WTC11 (cell line): ENCODE measurements around the gene KEL. TPM values are rescaled to one million over a fixed set of nuclear protein-coding genes. Genes with fewer than 3 reads are reported as not detected.

Source experiments
- ATAC-seq: fragments of 200-7000 bp; cut with Tn5 transposase; 2 replicates; pipeline ENCODE4 v1.10.0; 2021; ENCODE audit warnings: mild to moderate bottlenecking, moderate library complexity
- CTCF ChIA-PET: fragments of 300-600 bp; sonication (Branson Sonifier 250); formaldehyde crosslinking; loops from one replicate; lab custom pipeline; 2021; ENCODE audit warnings: antibody characterized with exemption; lab: Charles Lee
- POLR2A ChIA-PET: fragments of 350-600 bp; sonication (Branson Sonifier 250); formaldehyde crosslinking; loops from one replicate; lab custom pipeline; 2021; ENCODE audit warnings: antibody characterized with exemption; lab: Charles Lee
- DNase-seq: peaks from one replicate; pipeline ENCODE4 v3.0.0; 2021; ENCODE audit warnings: low spot score
- H3K27ac Mint-ChIP-seq: 2 replicates; pipeline ENCODE4 v1.8.0; 2021; ENCODE audit warnings: mixed read lengths
- H3K27me3 Mint-ChIP-seq: 2 replicates; pipeline ENCODE4 v1.8.0; 2021; ENCODE audit warnings: low read depth, mild to moderate bottlenecking, moderate library complexity, mixed read lengths
- H3K36me3 Mint-ChIP-seq: 2 replicates; pipeline ENCODE4 v1.8.0; 2021; ENCODE audit warnings: mixed read lengths
- H3K4me1 Mint-ChIP-seq: 2 replicates; pipeline ENCODE4 v1.8.0; 2022; ENCODE audit warnings: mixed read lengths
- H3K4me3 Mint-ChIP-seq: 2 replicates; pipeline ENCODE4 v1.8.0; 2021; ENCODE audit warnings: mild to moderate bottlenecking, moderate library complexity, mixed read lengths
- H3K9me3 Mint-ChIP-seq: 2 replicates; pipeline ENCODE4 v1.8.0; 2021; ENCODE audit warnings: mixed read lengths
- ARID4B ChIP-seq: sonication (generic); formaldehyde crosslinking; IDR thresholded peaks from 2 replicates; pipeline ENCODE4 v1.8.0; 2023; ENCODE audit warnings: missing genetic modification reagents, mild to moderate bottlenecking, borderline replicate concordance
- ATF1 ChIP-seq: sonication (generic); formaldehyde crosslinking; IDR thresholded peaks from 2 replicates; pipeline ENCODE4 v1.8.1; 2023; ENCODE audit warnings: mild to moderate bottlenecking, moderate library complexity, missing genetic modification reagents
- E2F1 ChIP-seq: sonication (generic); formaldehyde crosslinking; IDR thresholded peaks from 2 replicates; pipeline ENCODE4 v1.8.0; 2022; ENCODE audit warnings: mild to moderate bottlenecking, missing genetic modification reagents
- FOXK1 ChIP-seq: sonication (generic); formaldehyde crosslinking; IDR thresholded peaks from 2 replicates; pipeline ENCODE4 v1.8.0; 2022; ENCODE audit warnings: mild to moderate bottlenecking, moderate library complexity, missing genetic modification reagents
- FOXP4 ChIP-seq: sonication (generic); formaldehyde crosslinking; IDR thresholded peaks from 2 replicates; pipeline ENCODE4 v1.8.0; 2022; ENCODE audit warnings: mild to moderate bottlenecking, missing genetic modification reagents
- NFYB ChIP-seq: sonication (generic); formaldehyde crosslinking; conservative IDR thresholded peaks from 2 replicates; pipeline ENCODE4 v1.8.0; 2022; ENCODE audit warnings: low read depth, missing genetic modification reagents
- TCF7 ChIP-seq: sonication (generic); formaldehyde crosslinking; IDR thresholded peaks from 2 replicates; pipeline ENCODE4 v1.8.0; 2022; ENCODE audit warnings: mild to moderate bottlenecking, low read depth, missing genetic modification reagents, moderate library complexity
- TEAD1 ChIP-seq: sonication (generic); formaldehyde crosslinking; IDR thresholded peaks from 2 replicates; pipeline ENCODE4 v1.8.0; 2022; ENCODE audit warnings: mild to moderate bottlenecking, missing genetic modification reagents
- TEAD4 ChIP-seq: sonication (generic); formaldehyde crosslinking; IDR thresholded peaks from 2 replicates; pipeline ENCODE4 v1.8.0; 2022; ENCODE audit warnings: mild to moderate bottlenecking, missing genetic modification reagents
- TP53 ChIP-seq: sonication (generic); formaldehyde crosslinking; IDR thresholded peaks from 2 replicates; pipeline ENCODE4 v1.8.1; 2023; ENCODE audit warnings: mild to moderate bottlenecking, missing genetic modification reagents
- ZNF121 ChIP-seq: sonication (generic); formaldehyde crosslinking; IDR thresholded peaks from 2 replicates; pipeline ENCODE4 v1.8.0; 2023; ENCODE audit warnings: missing genetic modification reagents
- ZNF232 ChIP-seq: sonication (generic); formaldehyde crosslinking; IDR thresholded peaks from 2 replicates; pipeline ENCODE4 v1.8.0; 2022; ENCODE audit warnings: mild to moderate bottlenecking, missing genetic modification reagents
- ZNF281 ChIP-seq: sonication (generic); formaldehyde crosslinking; IDR thresholded peaks from 2 replicates; pipeline ENCODE4 v1.8.0; 2023; ENCODE audit warnings: mild to moderate bottlenecking, missing genetic modification reagents
- ZNF416 ChIP-seq: fragments of 250-450 bp; sonication (Bioruptor Pico); IDR thresholded peaks from 2 replicates; pipeline ENCODE4 v1.9.0; 2021; ENCODE audit warnings: mild to moderate bottlenecking, inconsistent platforms
- ZNF671 ChIP-seq: fragments of 250-450 bp; sonication (Bioruptor Pico); IDR thresholded peaks from 2 replicates; pipeline ENCODE4 v1.8.0; 2021; ENCODE audit warnings: mild to moderate bottlenecking
- total RNA-seq: library from RNA; stranded (reverse); gene quantifications from 3 replicates; pipeline ENCODE4 v1.2.3, GENCODE V29; 2021
- TF ChIP-seq, protein P1 (sequence below): sonication (generic); formaldehyde crosslinking; IDR thresholded peaks from 2 replicates; pipeline ENCODE4 v1.8.1; 2022; ENCODE audit warnings: mild to moderate bottlenecking, missing genetic modification reagents, moderate library complexity, borderline replicate concordance
- TF ChIP-seq, protein P2 (sequence below): fragments of 200-600 bp; IDR thresholded peaks from 2 replicates; pipeline ENCODE4 v1.8.0; 2022; ENCODE audit warnings: antibody characterized with exemption

The KEL gene
- total RNA-seq, 1 experiment from 2014 or later, result 0.87 TPM

DNA sequence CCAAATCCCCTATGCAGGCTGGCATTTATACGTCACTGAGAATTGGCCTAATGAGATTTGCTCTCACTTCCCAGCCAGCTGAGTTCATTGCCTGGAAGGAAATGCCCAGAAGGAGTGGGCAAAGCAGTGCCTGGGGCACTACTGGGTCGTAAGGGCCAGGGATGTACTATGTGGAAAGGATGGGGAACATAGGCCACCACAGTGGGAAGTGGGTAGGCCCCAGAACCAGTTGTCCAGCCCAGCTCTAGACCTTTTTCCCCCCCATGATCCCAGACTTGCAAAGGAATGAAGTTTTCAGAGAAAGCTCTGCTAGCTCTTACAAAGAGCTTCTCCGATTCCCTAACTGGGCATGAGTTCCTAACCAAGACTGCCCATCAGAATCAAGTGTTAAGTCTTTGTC is 42.5 kb downstream of the KEL start (continued):
- TF ChIP-seq E2F1 (CRISPR knock-in tag) (no peak), TCF7 (CRISPR knock-in tag) (no peak), ARID4B (no peak), ZNF416 (CRISPR knock-in tag) (no peak), TEAD1 (CRISPR knock-in tag) (no peak), NFYB (CRISPR knock-in tag) (no peak), TEAD4 (no peak)

DNA sequence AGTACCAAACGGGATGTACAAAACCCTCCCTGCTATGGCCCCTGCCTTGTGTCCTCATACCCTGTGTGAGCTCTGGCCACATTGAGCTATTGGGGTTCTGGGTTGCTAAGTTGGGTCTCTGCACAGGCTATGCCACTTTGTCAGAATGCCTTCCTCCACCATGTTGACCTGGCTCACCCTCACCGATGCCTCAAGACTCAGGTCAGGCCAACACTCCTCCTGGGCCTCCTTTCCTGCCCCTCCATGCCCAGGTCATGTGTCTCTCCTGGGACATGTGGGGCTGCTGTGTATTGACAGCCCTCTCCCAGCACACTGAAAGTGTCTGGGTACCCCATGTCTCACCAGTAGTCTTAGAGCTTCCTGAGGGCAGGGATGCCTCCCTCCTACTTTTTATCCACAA is 43.3 kb downstream of the KEL start:
- no peak overlapping the region for H3K27ac Mint-ChIP-seq
- ChIA-PET CTCF (interaction anchor here (0.9 to 1.1 kb wide), 3 partner anchors 9 to 618 kb away, joined by 3 to 4 read pairs (median 3); no protein-coding TSS in a partner anchor), POLR2A (no interaction called here)
- ATAC-seq (no peak), DNase-seq (no peak)
- H3K36me3 Mint-ChIP-seq, result no peaks in the 10 kb centered on the region
- no peaks in the 10 kb centered on the region for H3K9me3 Mint-ChIP-seq
- no peak overlapping the region for H3K4me3 Mint-ChIP-seq
- H3K4me1 Mint-ChIP-seq, result no peaks in the 10 kb centered on the region
- TF ChIP-seq FOXP4 (CRISPR knock-in tag) (no peak), TEAD1 (CRISPR knock-in tag) (no peak), ATF1 (CRISPR knock-in tag) (no peak), ZNF121 (no peak), ZNF671 (CRISPR knock-in tag) (no peak), TP53 (CRISPR knock-in tag) (no peak), ZNF281 (CRISPR knock-in tag) (no peak), FOXK1 (CRISPR knock-in tag) (no peak), ZNF232 (CRISPR knock-in tag) (no peak)
- TF ChIP-seq, protein P1, sequence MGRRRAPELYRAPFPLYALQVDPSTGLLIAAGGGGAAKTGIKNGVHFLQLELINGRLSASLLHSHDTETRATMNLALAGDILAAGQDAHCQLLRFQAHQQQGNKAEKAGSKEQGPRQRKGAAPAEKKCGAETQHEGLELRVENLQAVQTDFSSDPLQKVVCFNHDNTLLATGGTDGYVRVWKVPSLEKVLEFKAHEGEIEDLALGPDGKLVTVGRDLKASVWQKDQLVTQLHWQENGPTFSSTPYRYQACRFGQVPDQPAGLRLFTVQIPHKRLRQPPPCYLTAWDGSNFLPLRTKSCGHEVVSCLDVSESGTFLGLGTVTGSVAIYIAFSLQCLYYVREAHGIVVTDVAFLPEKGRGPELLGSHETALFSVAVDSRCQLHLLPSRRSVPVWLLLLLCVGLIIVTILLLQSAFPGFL (CRISPR knock-in tag), result no peak
- TF ChIP-seq, protein P2, sequence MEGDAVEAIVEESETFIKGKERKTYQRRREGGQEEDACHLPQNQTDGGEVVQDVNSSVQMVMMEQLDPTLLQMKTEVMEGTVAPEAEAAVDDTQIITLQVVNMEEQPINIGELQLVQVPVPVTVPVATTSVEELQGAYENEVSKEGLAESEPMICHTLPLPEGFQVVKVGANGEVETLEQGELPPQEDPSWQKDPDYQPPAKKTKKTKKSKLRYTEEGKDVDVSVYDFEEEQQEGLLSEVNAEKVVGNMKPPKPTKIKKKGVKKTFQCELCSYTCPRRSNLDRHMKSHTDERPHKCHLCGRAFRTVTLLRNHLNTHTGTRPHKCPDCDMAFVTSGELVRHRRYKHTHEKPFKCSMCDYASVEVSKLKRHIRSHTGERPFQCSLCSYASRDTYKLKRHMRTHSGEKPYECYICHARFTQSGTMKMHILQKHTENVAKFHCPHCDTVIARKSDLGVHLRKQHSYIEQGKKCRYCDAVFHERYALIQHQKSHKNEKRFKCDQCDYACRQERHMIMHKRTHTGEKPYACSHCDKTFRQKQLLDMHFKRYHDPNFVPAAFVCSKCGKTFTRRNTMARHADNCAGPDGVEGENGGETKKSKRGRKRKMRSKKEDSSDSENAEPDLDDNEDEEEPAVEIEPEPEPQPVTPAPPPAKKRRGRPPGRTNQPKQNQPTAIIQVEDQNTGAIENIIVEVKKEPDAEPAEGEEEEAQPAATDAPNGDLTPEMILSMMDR, result no peak
- H3K27me3 Mint-ChIP-seq, result peaks cover 3% of the 10 kb centered on the region; the same call in 1 of the 2 replicates
